ENCODE results near the gene MRPL33.

- TF ChIP-seq CTCF (IDR thresholded peaks at IDR 0.05) = no peak
- no peak for TF ChIP-seq POLR2A (IDR thresholded peaks at IDR 0.05)
- no peak for TF ChIP-seq POLR2AphosphoS5 (IDR thresholded peaks at IDR 0.05)
These were observed 25.6 kb downstream of the MRPL33 start for GRCh38 chr2:27796791-27797765.
